NOMO-1 treated with dmso at 0.1 percent for 144 hours (cell line): Measurements from ENCODE around the gene GNB1.
"Not testable (repeated sequence)": the region's sequence is repeated elsewhere in the genome, so short reads cannot be mapped to it uniquely, and the experiment has no call there.

Experiments
- DNase-seq: peaks from one replicate; lab custom pipeline; 2025; ENCODE audit not compliant: unreplicated experiment; lab: John Stamatoyannopoulos, UW

GNB1 gene

DNA sequence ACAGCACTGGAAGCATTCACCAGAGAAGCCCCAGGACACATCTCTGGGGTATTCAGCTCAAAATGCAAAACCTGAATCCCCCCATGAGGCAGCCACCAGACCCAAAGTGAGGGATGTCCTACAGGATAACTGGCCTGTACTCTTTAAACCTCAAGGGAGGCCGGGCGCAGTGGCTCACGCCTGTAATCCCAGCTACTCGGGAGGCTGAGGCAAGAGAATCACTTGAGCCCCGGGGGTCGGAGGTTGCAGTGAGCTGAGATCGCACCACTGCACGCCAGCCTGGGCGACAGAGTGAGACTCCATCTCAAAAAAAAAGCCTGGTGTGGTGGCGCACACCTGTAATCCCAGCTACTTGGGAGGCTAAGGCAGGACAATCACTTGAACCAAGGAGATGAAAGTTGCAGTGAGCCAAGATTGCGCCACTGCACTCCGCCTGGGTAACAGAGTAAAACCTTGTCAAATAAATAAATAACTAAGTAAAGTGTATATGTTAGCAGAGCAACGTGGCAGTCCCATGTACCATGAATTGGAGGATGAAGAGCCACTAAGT lies 29.1 kb downstream of the GNB1 start:
- DNase-seq: not testable (repeated sequence)

DNA sequence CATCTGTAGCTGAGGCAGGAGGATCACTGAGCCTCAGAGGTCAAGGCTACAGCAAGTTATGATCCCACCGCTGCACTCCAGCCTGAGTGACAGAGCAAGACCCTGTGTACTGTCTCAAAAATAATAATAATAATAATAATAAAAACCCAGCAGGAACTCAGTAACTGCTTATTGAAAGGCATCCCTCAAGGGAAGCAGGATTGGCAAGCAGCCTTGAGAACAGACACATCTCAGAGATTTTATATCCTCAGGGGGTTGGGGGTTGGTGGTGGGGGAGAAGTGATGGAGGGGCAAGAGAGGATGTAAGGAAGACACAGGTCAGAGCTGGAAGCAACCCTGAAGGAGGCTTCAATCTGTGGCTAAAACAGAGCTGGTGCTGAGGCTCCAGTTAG lies 29.6 kb downstream of the GNB1 start:
- no peak for DNase-seq

DNA sequence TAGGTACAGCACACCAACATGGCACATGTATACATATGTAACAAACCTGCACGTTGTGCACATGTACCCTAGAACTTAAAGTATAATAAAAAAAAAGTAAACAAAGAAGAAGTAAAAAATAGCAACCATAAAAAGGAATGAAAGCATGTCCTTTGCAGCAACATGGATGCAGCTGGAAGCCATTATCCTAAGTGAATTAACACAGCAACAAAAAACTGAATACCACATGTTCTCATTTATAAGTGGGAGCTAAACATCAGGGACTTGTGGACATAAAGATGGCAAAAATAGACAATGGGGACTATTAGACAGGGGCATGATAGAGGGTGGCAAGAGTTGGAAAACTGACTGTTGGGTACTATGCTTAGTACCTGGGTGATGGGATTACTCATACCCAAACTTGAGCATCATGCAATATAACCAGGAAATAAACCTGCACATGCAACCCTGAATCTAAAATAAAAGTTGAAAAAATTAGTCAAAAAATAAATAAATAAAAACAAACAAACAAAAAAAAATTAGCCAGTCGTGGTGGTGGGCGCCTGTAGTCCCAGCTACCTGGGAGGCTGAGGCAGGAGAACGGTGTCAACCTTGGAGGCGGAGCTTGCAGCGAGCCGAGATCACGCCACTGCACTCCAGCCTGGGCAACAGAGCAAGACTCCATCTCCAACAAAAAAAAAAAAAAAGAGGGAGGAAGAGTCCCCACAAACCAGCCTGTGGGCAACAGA lies 30.8 kb downstream of the GNB1 start:
- not testable (repeated sequence) for DNase-seq

DNA sequence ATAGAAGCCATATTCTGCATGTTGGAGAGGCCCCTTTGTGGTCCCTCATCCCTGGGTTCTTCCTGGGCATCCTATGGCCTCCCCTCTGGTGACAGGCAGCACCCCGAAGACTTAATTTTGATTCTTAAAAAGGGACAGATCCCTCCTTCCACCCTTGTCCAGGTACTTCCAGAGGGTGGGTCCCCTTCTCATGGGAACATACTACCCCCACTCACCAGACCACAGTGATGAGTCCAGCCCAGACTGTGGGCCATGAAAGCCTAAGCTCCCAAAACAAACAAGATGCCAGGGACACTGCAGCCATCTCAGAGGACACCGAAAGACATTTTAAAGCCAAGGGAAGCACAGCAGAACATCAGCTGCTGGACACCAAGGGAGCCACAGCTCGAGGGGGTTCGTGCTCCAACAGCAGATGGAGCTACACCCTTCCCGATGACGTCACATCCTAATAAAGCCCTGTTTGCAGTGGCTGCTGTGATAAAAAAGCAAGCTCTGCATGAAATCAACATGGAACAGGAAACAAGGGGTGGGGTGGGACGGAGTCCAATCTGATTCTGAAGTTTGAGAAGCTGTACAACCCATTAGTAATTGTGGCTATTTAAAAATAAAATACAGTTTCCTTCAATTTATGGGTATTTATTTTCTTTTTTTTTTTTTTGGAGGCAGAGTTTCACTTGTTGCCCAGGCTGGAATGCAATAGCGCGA lies 32.4 kb downstream of the GNB1 start:
- no peak for DNase-seq

DNA sequence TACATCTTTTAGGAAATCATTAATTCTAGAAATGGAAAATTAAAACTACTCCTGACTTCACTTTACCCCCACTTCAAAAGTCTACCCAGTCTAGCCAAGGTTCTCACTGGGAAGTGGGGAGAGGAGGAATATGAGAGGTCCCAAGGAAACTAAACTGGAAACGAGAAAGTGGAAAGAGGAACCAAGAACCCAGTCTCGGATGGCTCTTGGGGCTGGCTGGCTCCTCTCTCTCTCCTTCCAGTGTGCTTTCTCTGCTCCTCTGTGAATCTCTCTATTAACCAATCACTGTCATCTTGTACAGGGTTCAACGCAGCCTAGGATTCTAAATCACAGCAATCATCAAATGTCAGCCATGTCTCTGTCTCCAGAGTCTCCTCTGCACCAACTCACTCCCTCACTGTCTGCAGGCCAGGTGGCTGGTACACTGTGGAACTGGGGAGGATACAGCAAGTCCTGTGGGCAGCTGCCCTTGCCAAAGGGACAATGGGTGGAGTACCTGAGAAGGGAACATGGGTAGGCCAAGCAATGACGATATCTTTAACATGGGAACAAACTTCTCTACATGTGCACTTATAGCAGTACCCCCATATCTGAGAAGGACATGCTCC lies 33.7 kb downstream of the GNB1 start:
- DNase-seq: no peak

DNA sequence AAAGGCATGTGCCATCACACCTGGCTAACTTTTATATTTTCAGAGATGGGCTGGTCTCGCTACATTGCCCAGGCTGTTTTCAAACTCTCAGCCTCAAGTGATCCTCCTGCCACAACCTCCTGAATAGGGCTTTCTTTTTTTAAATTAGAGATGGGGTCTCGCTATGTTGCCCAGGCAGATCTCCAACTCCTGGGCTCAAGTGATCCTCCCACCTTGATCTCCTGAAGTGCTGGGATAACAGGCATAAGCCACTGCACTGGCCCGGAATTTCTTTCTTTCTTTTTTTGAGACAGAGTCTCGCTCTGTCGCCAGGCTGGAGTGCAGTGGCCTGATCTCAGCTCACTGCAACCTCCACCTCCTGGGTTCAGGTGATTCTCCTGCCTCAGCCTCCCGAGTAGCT lies 34.7 kb downstream of the GNB1 start:
- DNase-seq: not testable (repeated sequence)

DNA sequence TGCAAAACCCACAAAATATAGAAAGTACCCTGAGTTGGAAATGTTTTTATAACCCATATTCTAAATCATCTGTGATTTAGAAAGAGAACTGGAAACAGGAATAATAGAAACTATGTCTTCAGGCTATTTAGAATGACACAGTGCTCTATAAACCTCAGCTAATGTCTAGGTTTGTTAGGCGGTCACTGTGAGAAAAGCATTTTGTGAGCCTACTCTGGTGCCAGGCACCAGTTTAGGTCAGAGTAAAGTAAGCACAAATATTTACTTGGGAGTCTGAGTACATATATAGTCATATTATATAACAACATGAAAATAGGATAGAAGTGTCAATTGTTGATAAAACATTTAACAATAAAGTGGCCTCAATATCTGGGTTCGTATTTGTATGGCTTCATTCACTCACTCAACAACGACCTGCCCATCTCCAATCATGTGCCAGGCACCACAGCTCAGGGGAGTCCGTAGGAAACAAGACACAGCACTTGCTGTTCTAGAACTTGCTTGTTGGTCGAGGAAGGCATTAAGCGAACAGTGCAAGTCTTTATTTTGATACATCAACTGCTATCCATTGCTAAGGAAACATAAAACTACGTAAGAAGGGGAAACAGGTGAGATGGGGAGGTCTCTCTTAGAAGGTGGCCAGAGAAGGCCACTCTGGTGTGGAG lies 37.2 kb downstream of the GNB1 start:
- no peak for DNase-seq

DNA sequence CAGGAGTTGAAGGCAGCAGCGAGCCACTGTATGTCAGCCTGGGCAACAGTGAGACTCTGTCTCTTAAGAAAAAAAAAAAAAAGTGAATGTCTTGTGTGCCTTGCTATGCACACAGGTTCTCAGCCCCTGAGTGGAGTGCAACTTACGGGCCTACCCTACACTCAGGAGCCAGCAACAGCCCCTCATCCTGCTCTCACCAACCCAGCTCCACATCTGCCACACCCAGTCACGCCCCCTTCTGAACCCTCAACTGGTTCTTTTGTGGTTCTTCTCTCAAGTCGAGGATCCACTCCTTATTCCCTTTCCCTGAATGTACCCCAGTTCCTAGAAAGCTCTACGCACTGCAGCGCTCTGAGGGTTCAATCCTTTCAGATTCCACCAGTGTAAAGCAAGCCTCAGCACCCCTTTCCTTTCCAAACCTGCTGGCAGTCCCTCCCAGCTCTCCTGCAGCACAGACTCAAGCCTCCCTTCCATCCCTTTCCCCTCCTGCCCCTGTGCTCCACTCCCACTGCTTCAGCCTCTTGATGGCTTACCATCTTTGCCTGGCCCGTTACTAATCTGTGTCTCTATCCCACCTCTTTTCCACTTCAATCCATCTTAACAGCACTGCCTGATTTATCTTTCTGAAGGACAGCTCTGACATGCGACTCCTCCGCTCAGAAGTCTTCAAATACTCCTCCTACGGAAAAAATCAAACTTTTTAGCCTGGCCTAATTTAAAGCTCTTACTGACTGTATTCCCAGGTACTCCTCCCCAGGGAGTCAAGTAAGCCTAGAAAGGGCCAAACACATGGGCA lies 38.1 kb downstream of the GNB1 start:
- no peak for DNase-seq

DNA sequence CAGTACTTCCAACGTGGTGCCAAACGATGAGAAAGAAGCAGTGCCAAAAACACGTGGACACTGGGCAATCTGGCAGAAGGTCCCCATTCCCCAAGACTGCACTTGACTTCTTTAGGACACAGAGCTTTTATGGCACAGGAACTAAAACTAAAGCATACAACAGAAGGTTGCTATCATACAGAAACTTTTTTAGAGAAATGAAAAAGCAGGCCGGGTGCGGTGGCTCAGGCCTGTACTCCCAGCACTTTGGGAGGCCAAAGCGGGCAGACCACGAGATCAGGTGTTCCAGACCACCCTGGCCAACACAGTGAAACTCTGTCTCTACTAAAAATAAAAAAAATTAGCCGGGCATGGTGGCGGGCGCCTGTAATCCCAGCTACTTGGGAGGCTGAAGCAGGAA lies 43.0 kb downstream of the GNB1 start:
- no peak for DNase-seq

DNA sequence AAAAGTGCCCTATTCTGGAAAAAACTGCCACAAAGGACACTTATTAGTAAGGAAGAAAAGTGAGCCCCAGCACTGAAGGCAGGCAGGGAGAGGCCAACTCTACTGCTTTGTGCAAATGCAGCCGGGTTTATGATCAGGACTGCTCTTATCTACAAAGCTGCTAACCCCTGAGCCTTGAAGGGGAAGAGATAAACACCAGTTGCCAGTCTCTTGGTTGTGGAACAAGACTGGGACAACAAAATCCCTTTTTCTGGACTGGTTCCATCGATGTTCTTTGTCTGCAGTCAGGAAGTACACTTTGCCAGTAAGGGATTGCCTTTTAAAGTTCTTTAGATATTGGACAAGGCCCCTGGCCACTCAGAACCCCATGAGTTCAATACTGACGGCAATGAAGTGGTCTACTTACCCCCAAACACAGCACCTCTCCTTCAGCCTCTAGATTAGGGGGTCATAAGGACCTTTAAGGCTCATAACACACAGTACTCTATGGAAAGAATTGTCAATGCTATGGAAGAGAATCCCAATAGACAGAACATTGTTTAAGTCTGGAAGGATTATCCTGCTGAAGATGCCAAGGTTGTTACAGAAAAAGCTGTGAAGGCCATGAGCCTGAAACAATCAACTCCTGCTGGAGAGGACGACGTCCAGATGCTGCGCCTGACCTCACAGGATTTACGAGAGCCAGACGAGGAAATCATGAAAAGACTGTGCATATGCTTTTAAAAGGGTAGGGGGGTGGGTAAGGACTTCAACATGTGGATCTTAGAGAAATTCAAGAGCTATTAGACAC lies 43.6 kb downstream of the GNB1 start:
- no peak for DNase-seq

DNA sequence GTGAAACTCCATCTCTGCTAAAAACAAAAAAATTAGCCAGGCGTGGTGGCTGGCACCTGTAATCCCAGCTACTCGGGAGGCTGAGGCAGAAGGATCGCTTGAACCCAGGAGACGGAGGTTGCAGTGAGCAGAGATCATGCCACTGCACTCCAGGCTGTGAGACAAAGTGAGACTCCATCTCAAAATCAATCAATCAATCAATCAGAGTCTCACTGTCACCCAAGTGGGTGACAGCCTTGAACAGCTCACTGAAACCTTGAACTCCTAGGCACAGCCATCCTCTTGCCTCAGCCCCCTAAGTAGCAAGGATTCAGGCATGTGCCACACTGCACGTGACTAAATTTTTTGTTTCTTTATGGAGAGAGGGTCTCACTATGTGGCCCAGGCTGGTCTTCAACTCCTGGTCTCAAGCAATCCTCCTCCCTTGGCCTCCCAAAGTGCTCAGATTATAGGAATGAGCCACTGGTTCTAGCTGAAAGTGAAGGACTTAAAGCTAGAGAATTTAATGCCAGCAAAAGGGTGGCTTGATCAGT lies 44.4 kb downstream of the GNB1 start:
- DNase-seq: no peak

DNA sequence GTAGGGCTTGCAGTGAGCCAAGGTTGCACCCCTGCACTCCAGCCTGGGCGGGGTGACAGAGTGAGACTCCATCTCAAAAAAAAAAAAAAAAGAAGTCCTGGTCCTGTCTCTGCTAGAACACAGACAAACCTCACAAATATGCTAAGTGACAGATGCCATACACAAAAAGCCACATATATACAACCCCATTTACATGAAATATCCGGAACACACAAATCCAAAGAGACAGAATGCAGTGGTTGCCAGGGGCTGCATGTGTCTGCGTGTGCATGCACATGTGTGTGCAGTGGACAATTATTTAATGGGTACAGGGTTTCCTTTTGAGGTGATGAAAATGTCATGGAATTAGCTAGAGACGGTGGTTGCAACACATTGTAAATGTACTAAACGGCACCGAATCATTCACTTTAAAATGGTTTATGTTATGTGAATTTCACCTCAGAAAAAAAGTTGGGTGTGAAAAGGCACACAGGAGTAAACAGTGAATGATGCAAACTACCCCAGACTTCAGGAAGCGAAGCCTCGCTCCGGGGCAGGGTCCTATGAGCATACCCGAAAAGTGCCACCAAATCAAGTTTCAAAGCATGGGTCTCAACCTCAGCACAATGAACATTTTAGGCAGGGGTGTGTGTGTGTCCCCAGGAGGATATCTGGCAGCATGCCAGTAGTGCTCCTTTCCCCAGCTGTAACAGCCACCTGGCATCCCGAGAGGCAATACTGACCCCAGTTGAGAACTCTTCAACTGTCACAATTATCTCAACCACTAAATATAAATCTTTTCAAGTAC lies 48.3 kb downstream of the GNB1 start:
- DNase-seq: no peak

DNA sequence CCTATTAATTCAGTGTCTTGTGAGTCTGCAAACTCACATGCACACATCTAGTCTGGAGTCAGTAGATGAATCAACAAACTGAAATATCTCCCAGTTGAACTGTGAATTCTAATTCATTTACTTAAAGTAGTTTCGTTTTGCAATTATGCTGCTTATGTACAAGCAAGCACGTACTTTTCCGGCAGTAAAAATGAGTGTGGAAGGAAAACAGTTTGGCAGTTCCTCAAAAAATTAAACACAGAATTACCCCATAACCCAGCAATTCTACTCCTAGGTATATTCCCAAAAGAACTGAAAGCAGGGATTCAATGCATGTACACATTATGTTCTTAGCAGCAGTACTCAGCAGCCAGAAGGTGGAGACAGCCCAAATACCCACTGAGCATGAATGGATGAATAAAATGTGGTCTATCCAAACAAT lies 49.3 kb downstream of the GNB1 start:
- DNase-seq: no peak

DNA sequence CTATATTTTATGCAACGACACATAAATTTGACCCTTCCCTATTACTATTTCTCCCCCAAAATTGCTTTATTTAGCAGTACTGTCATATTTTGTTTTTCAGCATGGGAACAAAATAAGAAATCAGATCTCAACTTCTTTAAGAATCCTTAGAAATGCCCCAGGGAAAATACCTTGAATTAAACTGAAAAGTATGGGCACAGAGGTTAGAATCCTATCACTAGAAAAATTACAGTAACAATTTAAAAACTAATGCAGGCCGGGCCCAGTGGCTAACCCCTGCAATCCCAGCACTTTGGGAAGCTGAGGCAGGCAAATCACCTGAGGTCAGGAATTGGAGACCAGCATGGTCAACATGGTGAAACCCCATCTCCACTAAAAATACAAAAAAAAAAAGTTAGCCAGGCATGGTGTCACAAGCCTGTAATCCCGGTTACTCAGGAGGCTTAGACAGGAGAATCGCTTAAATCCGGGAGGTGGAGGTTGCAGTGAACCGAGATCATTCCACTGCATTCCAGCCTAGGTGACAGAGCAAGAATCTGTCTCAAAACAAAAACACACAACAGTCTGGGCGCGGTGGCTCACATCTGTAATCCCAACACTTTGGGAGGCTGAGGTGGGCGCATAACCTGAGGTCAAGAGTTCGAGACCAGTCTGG lies 51.4 kb downstream of the GNB1 start:
- DNase-seq: no peak

DNA sequence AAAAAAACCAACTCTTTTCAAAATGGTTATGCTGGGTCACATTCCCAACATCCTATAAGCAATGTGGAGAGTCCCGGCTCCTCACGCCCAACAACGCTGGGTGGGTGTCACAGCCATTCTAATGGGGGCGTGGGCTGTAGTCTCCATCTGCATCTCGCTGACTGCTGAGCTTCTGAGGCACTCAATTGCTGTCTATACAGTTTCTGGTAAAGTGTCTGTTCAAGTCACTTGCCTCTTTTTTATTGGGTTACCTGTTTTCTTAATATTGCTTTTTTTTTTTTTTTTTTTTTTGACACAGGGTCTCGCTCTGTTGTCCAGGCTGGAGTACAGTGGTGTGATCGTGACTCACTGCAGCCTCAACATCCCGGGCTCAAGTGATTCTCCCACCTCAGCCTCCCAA lies 54.8 kb downstream of the GNB1 start:
- DNase-seq: no peak

DNA sequence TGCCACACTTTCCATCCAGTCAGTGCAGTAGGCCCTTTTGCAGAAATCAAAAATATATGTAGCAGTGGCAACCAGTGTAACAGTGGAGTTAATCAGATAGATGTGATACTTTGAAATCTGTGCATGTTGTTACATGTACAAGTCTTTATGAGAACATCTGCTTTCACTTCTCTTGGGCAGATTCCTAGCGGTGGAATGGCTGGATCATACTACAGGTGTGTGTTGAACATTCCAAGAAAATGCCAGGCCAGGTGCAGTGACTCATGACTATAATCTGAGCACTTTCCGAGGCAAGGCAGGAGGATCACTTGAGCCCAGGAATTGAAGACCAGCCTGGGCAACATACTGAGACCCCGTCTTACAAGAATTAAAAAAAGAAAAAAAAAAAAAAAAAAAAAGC lies 55.3 kb downstream of the GNB1 start:
- DNase-seq: no peak

DNA sequence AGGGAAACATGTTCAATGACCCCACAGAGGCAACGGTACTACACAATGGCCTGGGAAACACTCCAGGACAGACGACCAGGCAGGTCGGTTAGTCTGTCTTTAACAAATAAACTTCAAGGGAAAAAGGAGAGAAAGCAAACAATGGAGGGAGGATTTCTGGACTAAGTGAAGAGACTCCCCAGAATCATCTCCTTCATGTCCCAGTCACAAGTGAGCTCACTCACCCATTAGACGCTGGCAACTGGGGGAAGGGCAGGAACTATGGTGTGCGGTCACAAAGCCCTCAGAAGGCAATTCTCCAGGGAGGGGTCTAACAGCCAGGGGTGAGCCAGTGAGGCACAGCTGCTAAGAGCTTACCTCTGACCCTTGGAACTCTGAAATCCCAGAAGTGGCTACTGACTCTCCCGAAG lies 57.0 kb downstream of the GNB1 start:
- DNase-seq: no peak

DNA sequence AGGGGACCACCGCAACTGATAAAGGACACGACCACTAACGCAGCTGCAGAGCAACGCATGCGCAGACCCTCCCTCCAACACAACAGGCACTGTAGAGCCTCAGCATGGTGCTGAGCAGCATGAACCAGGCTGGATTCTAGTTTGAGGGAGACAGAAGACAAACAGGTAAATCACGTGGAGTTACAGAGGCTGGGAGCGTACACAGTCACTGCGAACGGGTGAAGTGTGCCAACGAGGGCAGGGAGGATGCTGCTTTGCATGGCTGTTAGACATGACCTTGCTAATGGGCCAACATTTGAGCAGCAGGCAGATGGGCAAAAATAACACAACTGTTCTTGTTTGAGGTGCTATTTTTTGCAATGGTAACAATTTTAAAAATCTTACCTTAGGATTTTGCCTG lies 57.4 kb downstream of the GNB1 start:
- DNase-seq: no peak
